Measurements from ENCODE around the gene RPS15A.
"Not testable (repeated sequence)": the region's sequence is repeated elsewhere in the genome, so short reads cannot be mapped to it uniquely, and the experiment has no call there.

DNA sequence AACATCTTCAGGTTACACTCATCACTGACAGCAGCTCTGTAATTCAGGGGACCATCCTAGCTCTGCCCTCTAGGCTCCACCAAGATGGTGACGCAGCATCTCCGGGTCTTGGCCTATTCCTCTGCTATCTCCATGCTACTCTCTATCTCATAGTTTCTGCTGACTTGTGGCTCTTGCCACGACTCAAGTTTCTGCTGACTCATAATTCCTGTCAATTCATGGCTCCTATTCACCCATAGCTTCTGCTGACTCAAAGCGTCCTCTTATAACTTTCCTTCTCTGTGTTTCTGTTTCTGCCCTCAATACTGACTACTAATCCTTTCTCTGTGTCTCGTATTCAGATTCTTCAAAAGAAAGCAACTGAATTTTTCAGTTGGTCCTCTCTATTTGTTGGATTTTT, 27.4 kb downstream of the RPS15A start:
- not testable (repeated sequence) for TF ChIP-seq POLR2AphosphoS5 (IDR thresholded peaks at IDR 0.05; ENCODE audit: low read depth, low read length); POLR2A (IDR thresholded peaks at IDR 0.05; ENCODE audit: low read depth, low read length); TAF1 (IDR thresholded peaks at IDR 0.05; ENCODE audit: low read depth, low read length); POU2F2 (IDR thresholded peaks at IDR 0.05; ENCODE audit: low read depth, low read length); PAX5 (IDR thresholded peaks at IDR 0.05; ENCODE audit: insufficient read depth, low read length, severe bottlenecking); SPI1 (IDR thresholded peaks at IDR 0.05; ENCODE audit: low read depth, low read length)

All from GM12891 (cell line).